Measurements from ENCODE around the gene NEK7. TPM values are rescaled to one million over a fixed set of nuclear protein-coding genes. Genes with fewer than 3 reads are reported as not detected.

NEK7 gene
- total and polyA plus RNA-seq, 2 of the 8 experiments (the other 6 are each of a cell fraction or from before 2014, with no cell fraction given), result 5.1 to 10.0 TPM

GRCh38 chr1:198125995-198126735 lies 30.6 kb upstream of the NEK7 start:
- H3K27ac ChIP-seq (ENCODE audit: low read depth, low read length), result no peak overlapping the region
- no peaks in the 10 kb centered on the region for H3K23me2 ChIP-seq (ENCODE audit: low read depth, low read length)
- H2BK20ac ChIP-seq (ENCODE audit: low read length), result no peak overlapping the region
- no peak for TF ChIP-seq SUZ12 (IDR thresholded peaks at IDR 0.05; ENCODE audit: low read length)
- TF ChIP-seq CHD1 (IDR thresholded peaks at IDR 0.05; ENCODE audit: low read depth, low read length), result no peak
- TF ChIP-seq CBX5 (IDR thresholded peaks at IDR 0.05; ENCODE audit: low read depth, low read length), result no peak
- TF ChIP-seq CTCF (IDR thresholded peaks at IDR 0.05; ENCODE audit: control extremely low read depth in 1 of 3, insufficient read depth in 1 of 3, low read depth in 1 of 3, low read length in 3 of 3), result no peak
- TF ChIP-seq JUN (IDR thresholded peaks at IDR 0.05; ENCODE audit: low read depth, low read length), result no peak
- no peak for TF ChIP-seq SP4 (IDR thresholded peaks at IDR 0.05; ENCODE audit: low read length)
- no peak for TF ChIP-seq TAF1 (IDR thresholded peaks at IDR 0.05; ENCODE audit: low read depth, low read length)
- no peak for TF ChIP-seq CBX8 (IDR thresholded peaks at IDR 0.05; ENCODE audit: borderline replicate concordance, low read depth, low read length)
- TF ChIP-seq SP2 (IDR thresholded peaks at IDR 0.05; ENCODE audit: low read length), result no peak
- TF ChIP-seq BACH1 (IDR thresholded peaks at IDR 0.05; ENCODE audit: low read length), result no peak
- no peak for TF ChIP-seq RXRA (IDR thresholded peaks at IDR 0.05; ENCODE audit: insufficient read depth, low read depth, low read length)
- TF ChIP-seq JUND (IDR thresholded peaks at IDR 0.05; ENCODE audit: low read length), result no peak
- H4K91ac ChIP-seq (replicated peaks; ENCODE audit: insufficient read length, low read length), result no peak overlapping the region
- no peak overlapping the region for H3K4me3 ChIP-seq (ENCODE audit: extremely low read depth in 1 of 4, insufficient read depth in 2 of 4, low read depth in 3 of 4, low read length in 4 of 4)
- DNase-seq (ENCODE audit: low read depth in 1 of 2, low spot score in 2 of 2) (no peak), FAIRE-seq (no peak)
- H4K20me1 ChIP-seq (replicated peaks in 1 of 2; ENCODE audit: control insufficient read depth in 1 of 2, insufficient read depth in 2 of 2, low read length in 2 of 2), result no peaks in the 10 kb centered on the region
- no peak overlapping the region for H3K9ac ChIP-seq (replicated peaks in 1 of 4; ENCODE audit: extremely low read depth in 1 of 4, low read depth in 3 of 4, low read length in 3 of 4)
- H3K9me3 ChIP-seq (ENCODE audit: insufficient read depth in 2 of 2, low read depth in 1 of 2, low read length in 1 of 2), result no peaks in the 10 kb centered on the region
- no peak overlapping the region for H3K18ac ChIP-seq (ENCODE audit: extremely low read depth, low read length)
- 83% methylated on average over 1 of the region's 1 CpG; no CpG with 5 or more reads in 1 of the 2 experiments for WGBS, 2 experiments (ENCODE audit: extremely low coverage in 1 of 2, insufficient coverage in 1 of 2, insufficient read length in 1 of 2, insufficient replicate concordance in 2 of 2, low coverage in 1 of 2, low lambda C conversion rate in 2 of 2, missing lambda C conversion rate in 1 of 2)
- no peak overlapping the region for H3K23ac ChIP-seq (ENCODE audit: insufficient read length)
- H3K14ac ChIP-seq (ENCODE audit: insufficient read length), result no peak overlapping the region
- no peak overlapping the region for H3K56ac ChIP-seq (replicated peaks; ENCODE audit: insufficient read length, low read depth, low read length)
- H3K79me1 ChIP-seq (ENCODE audit: low read depth, low read length), result no peaks in the 10 kb centered on the region
- H3K79me2 ChIP-seq (ENCODE audit: control insufficient read depth in 1 of 2, insufficient read depth in 2 of 2, low read length in 2 of 2), result no peaks in the 10 kb centered on the region
- no peak overlapping the region for H2BK120ac ChIP-seq (replicated peaks; ENCODE audit: low read depth, low read length)
- no peak overlapping the region for H2BK12ac ChIP-seq (ENCODE audit: low read depth, low read length)
- no peak overlapping the region for H3K4me2 ChIP-seq (ENCODE audit: insufficient read depth in 1 of 2, low read depth in 2 of 2, low read length in 2 of 2)
- H3K36me3 ChIP-seq (ENCODE audit: control insufficient read depth in 2 of 4, insufficient read depth in 4 of 4, low read length in 3 of 4), result no peaks in the 10 kb centered on the region
- no peak overlapping the region for H4K5ac ChIP-seq (ENCODE audit: insufficient read length, low read depth, low read length)
- H3K4me1 ChIP-seq (replicated peaks in 1 of 4; ENCODE audit: control insufficient read depth in 3 of 4, insufficient read depth in 4 of 4, low read length in 3 of 4), result no peaks in the 10 kb centered on the region
- H2BK15ac ChIP-seq (ENCODE audit: low read length), result no peak overlapping the region
- H2AFZ ChIP-seq (ENCODE audit: low read length), result no peak overlapping the region
- ChIA-PET POLR2A (ENCODE audit: partially characterized antibody) (no interaction called here), CTCF (ENCODE audit: partially characterized antibody) (interaction anchor here (0.7 to 1.5 kb wide), 5 partner anchors 9 to 53 kb away, joined by 3 read pairs; no protein-coding TSS in a partner anchor)
- H2BK5ac ChIP-seq (ENCODE audit: low read depth, low read length), result no peak overlapping the region
- no peaks in the 10 kb centered on the region; a peak in 1 of 7 replicates for H3K27me3 ChIP-seq (replicated peaks in 1 of 4; ENCODE audit: control insufficient read depth in 3 of 4, extremely low read depth in 1 of 4, insufficient read depth in 3 of 4, low read length in 3 of 4)
- H3K4ac ChIP-seq (replicated peaks; ENCODE audit: insufficient read length, low read depth, low read length), result no peak overlapping the region
- no peak overlapping the region for H2AK5ac ChIP-seq (ENCODE audit: low read depth, low read length)
- no peak overlapping the region for H4K8ac ChIP-seq (ENCODE audit: extremely low read depth, insufficient read depth, low read length)

Data from H1 (cell line).